Smooth muscle cell (in vitro differentiated cells): Measurements from ENCODE around the gene GIGYF1. TPM values are rescaled to one million over a fixed set of nuclear protein-coding genes. Genes with fewer than 3 reads are reported as not detected.
"Not testable (repeated sequence)": the region's sequence is repeated elsewhere in the genome, so short reads cannot be mapped to it uniquely, and the experiment has no call there.

Experiments used
- DNase-seq: peaks from one replicate; lab custom pipeline; 2025; ENCODE audit not compliant: unreplicated experiment; lab: John Stamatoyannopoulos, UW
- H2AFZ ChIP-seq: fragments of 200-600 bp; sonication (generic); 2 replicates; pipeline ENCODE4 v1.6.0; 2016; ENCODE audit warnings: antibody characterized with exemption, low read depth, mild to moderate bottlenecking
- H3F3A ChIP-seq: fragments of 200-600 bp; sonication (generic); 2 replicates; pipeline ENCODE4 v1.6.0; 2017; ENCODE audit warnings: antibody characterized with exemption, low read depth
- H3K27ac ChIP-seq: fragments of 200-600 bp; sonication (generic); 2 replicates; pipeline ENCODE4 v1.5.1; 2016; ENCODE audit warnings: low read depth, mild to moderate bottlenecking
- H3K27me3 ChIP-seq: fragments of 200-600 bp; sonication (generic); 2 replicates; pipeline ENCODE4 v1.6.1; 2016; ENCODE audit warnings: low read depth, mild to moderate bottlenecking
- H3K36me3 ChIP-seq: fragments of 200-600 bp; sonication (generic); 2 replicates; pipeline ENCODE4 v1.5.1; 2016; ENCODE audit warnings: low read depth
- H3K4me1 ChIP-seq: fragments of 200-600 bp; sonication (generic); 2 replicates; pipeline ENCODE4 v1.5.1; 2016; ENCODE audit warnings: low read depth
- H3K4me2 ChIP-seq: fragments of 200-600 bp; sonication (generic); 2 replicates; pipeline ENCODE4 v1.6.0; 2016; ENCODE audit warnings: mild to moderate bottlenecking
- H3K4me3 ChIP-seq: fragments of 200-600 bp; sonication (generic); 2 replicates; pipeline ENCODE4 v1.5.1; 2016; ENCODE audit warnings: mild to moderate bottlenecking
- H3K79me2 ChIP-seq: fragments of 200-600 bp; sonication (generic); 2 replicates; pipeline ENCODE4 v1.6.0; 2016; ENCODE audit warnings: low read depth, mild to moderate bottlenecking
- H3K9ac ChIP-seq: fragments of 200-600 bp; sonication (generic); 2 replicates; pipeline ENCODE4 v1.6.0; 2016; ENCODE audit warnings: low read depth
- H3K9me3 ChIP-seq: fragments of 200-600 bp; sonication (generic); replicated peaks from 2 replicates; pipeline ENCODE4 v1.5.1; 2016; ENCODE audit warnings: low read depth
- H4K20me1 ChIP-seq: fragments of 200-600 bp; sonication (generic); 2 replicates; pipeline ENCODE4 v1.6.0; 2016; ENCODE audit warnings: low read depth
- CTCF ChIP-seq: fragments of 200-600 bp; sonication (generic); IDR thresholded peaks from 2 replicates; pipeline ENCODE4 v1.5.1; 2017; ENCODE audit warnings: borderline replicate concordance, mild to moderate bottlenecking, antibody characterized with exemption; ENCODE audit not compliant: insufficient read depth, poor library complexity, severe bottlenecking
- WGBS: methylation state at CpG from one replicate; pipeline ENCODE4 v1.1.7; 2016; ENCODE audit warnings: low lambda C conversion rate; 5-methylcytosine and 5-hydroxymethylcytosine counted together
- polyA plus RNA-seq: library from polyadenylated mRNA; unstranded; fragments of >200 nt; fragmentation: Nextera tagmentation; extraction: Ambion mirVana; gene quantifications from 2 replicates; pipeline ENCODE4 v1.2.1, GENCODE V29; 2016
- total RNA-seq: library from RNA; depleted of rRNA; stranded (reverse); fragments of >200 nt; gene quantifications from 2 replicates; pipeline ENCODE4 v1.2.3, GENCODE V29; 2014

The GIGYF1 gene
- total and polyA plus RNA-seq, 2 experiments from 2014 or later, result 8.5 to 13.1 TPM

- H3K4me3 ChIP-seq, result no peak overlapping the region
- H4K20me1 ChIP-seq, result peaks cover 24% of the 10 kb centered on the region
- H3K27ac ChIP-seq, result no peak overlapping the region
- no peak for DNase-seq
- H2AFZ ChIP-seq, result no peak overlapping the region
- peaks cover 28% of the 10 kb centered on the region for H3K79me2 ChIP-seq
- TF ChIP-seq CTCF, result no peak
- 94% methylated on average over 18 of the region's 18 CpGs for WGBS
- no peaks in the 10 kb centered on the region for H3K27me3 ChIP-seq
- H3K9ac ChIP-seq, result no peak overlapping the region
- no peaks in the 10 kb centered on the region for H3K36me3 ChIP-seq
- H3K4me2 ChIP-seq, result no peak overlapping the region
- H3F3A ChIP-seq, result peaks cover 4% of the 10 kb centered on the region
- H3K9me3 ChIP-seq, result no peaks in the 10 kb centered on the region
- no peaks in the 10 kb centered on the region for H3K4me1 ChIP-seq
Measured at GRCh38 chr7:100671353-100672327, 22.4 kb downstream of the GIGYF1 start.

GRCh38 chr7:100670074-100670473 is 24.0 kb downstream of the GIGYF1 start:
- WGBS, result 85% methylated on average over 8 of the region's 8 CpGs
- no peak for TF ChIP-seq CTCF

GRCh38 chr7:100669106-100669505 is 24.9 kb downstream of the GIGYF1 start:
- 96% methylated on average over 12 of the region's 12 CpGs for WGBS
- not testable (repeated sequence) for H3K27ac ChIP-seq, H3K36me3 ChIP-seq, DNase-seq, H3K9me3 ChIP-seq, H2AFZ ChIP-seq, H3K4me1 ChIP-seq, H3K27me3 ChIP-seq, H3K79me2 ChIP-seq, H4K20me1 ChIP-seq, H3K4me2 ChIP-seq, H3K9ac ChIP-seq, H3F3A ChIP-seq, H3K4me3 ChIP-seq

More at GRCh38 chr7:100670074-100670473, 24.0 kb downstream of the GIGYF1 start:
- Histone ChIP-seq H3K79me2 (peaks cover 13% of the 10 kb centered on the region), H3K9me3 (no peaks in the 10 kb centered on the region), H3K27me3 (no peaks in the 10 kb centered on the region), H3K4me1 (no peaks in the 10 kb centered on the region), H3F3A (no peaks in the 10 kb centered on the region), H3K9ac (no peak overlapping the region), H3K36me3 (no peaks in the 10 kb centered on the region), H3K4me2 (no peak overlapping the region), H3K27ac (no peak overlapping the region), H3K4me3 (no peak overlapping the region), H4K20me1 (peaks cover 8% of the 10 kb centered on the region), H2AFZ (no peak overlapping the region)
- no peak for DNase-seq

- Histone ChIP-seq H3K4me3 (no peak overlapping the region), H3K27ac (no peak overlapping the region), H3K9me3 (no peaks in the 10 kb centered on the region), H4K20me1 (no peaks in the 10 kb centered on the region), H2AFZ (no peak overlapping the region), H3K9ac (no peak overlapping the region), H3K27me3 (no peaks in the 10 kb centered on the region), H3K79me2 (no peaks in the 10 kb centered on the region), H3K4me1 (no peaks in the 10 kb centered on the region), H3K36me3 (no peaks in the 10 kb centered on the region), H3K4me2 (no peak overlapping the region), H3F3A (no peaks in the 10 kb centered on the region)
- TF ChIP-seq CTCF, result no peak
- 94% methylated on average over 2 of the region's 2 CpGs for WGBS
- DNase-seq, result no peak
Measured at GRCh38 chr7:100668069-100668449, 26.0 kb downstream of the GIGYF1 start.
